Erythroblast (primary cell): ENCODE measurements around the gene BLTP3B.
"Not testable (repeated sequence)": the region's sequence is repeated elsewhere in the genome, so short reads cannot be mapped to it uniquely, and the experiment has no call there.

Experiments used
- DNase-seq, 2 experiments: peaks; one replicate each; lab custom pipeline; 2025; lab: John Stamatoyannopoulos, UW
- GATA1 ChIP-seq: IDR thresholded peaks from 2 replicates; pipeline ENCODE4 v1.6.1; 2011; ENCODE audit warnings: low read depth, mild to moderate bottlenecking, control low read depth, low read length, moderate library complexity
- POLR2A ChIP-seq: IDR thresholded peaks from 2 replicates; pipeline ENCODE4 v1.6.1; 2011; ENCODE audit warnings: mild to moderate bottlenecking, low read length

Gene BLTP3B, protein sequence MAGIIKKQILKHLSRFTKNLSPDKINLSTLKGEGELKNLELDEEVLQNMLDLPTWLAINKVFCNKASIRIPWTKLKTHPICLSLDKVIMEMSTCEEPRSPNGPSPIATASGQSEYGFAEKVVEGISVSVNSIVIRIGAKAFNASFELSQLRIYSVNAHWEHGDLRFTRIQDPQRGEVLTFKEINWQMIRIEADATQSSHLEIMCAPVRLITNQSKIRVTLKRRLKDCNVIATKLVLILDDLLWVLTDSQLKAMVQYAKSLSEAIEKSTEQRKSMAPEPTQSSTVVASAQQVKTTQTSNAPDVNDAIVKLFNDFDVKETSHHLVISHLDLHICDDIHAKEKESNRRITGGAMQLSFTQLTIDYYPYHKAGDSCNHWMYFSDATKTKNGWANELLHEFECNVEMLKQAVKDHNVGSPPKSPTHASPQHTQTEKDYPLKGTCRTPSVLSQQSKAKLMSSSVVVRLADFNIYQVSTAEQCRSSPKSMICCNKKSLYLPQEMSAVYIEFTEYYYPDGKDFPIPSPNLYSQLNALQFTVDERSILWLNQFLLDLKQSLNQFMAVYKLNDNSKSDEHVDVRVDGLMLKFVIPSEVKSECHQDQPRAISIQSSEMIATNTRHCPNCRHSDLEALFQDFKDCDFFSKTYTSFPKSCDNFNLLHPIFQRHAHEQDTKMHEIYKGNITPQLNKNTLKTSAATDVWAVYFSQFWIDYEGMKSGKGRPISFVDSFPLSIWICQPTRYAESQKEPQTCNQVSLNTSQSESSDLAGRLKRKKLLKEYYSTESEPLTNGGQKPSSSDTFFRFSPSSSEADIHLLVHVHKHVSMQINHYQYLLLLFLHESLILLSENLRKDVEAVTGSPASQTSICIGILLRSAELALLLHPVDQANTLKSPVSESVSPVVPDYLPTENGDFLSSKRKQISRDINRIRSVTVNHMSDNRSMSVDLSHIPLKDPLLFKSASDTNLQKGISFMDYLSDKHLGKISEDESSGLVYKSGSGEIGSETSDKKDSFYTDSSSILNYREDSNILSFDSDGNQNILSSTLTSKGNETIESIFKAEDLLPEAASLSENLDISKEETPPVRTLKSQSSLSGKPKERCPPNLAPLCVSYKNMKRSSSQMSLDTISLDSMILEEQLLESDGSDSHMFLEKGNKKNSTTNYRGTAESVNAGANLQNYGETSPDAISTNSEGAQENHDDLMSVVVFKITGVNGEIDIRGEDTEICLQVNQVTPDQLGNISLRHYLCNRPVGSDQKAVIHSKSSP (N-terminal part only)

GRCh38 chr12:100142851-100143559 lies at the start of gene BLTP3B:
BLTP3B (minus strand) TSS chr12:100142874; CDS start chr12:100142635, 239 bp downstream.
- TF ChIP-seq GATA1 (no peak), POLR2A (peak; percentile 29)
- peak; percentile 90 to 95 for DNase-seq

DNA sequence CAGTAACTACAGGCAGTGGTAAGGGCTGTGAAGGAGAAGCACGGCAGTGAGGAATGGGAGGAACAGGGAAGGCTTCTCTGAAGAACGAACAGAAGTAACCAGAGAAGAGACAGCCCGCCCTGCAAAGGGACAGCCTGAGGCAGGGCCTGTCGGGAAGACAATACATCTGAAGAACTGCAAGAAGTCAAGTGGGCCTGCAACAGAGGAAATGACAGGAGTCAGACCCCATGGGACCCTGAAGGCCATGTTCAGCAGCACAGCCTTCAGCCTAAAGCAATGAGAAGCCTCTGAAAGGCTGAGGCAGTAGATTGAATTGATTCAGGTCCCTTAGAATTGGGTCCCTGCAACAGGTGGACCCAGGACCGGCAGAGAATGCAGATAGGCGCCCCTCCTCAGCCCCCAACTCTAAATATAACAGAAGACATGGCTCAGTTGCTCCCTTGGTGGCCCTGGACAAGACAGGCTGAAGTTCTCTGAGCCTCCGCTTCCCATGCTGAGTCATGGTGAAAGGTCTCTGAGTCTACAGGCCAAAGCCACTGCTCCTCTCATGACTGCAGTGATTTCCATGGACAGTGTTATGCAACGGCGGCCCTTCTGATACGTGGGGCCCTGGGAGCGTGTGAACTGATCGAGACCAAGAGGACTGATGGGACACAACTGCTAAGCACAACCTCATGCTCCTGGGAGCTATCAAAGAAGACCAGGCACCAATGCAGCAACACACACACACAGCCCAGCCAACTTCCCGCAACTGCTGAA lies 47.1 kb upstream of the BLTP3B start:
- no peak for DNase-seq
- TF ChIP-seq POLR2A (no peak), GATA1 (no peak)

DNA sequence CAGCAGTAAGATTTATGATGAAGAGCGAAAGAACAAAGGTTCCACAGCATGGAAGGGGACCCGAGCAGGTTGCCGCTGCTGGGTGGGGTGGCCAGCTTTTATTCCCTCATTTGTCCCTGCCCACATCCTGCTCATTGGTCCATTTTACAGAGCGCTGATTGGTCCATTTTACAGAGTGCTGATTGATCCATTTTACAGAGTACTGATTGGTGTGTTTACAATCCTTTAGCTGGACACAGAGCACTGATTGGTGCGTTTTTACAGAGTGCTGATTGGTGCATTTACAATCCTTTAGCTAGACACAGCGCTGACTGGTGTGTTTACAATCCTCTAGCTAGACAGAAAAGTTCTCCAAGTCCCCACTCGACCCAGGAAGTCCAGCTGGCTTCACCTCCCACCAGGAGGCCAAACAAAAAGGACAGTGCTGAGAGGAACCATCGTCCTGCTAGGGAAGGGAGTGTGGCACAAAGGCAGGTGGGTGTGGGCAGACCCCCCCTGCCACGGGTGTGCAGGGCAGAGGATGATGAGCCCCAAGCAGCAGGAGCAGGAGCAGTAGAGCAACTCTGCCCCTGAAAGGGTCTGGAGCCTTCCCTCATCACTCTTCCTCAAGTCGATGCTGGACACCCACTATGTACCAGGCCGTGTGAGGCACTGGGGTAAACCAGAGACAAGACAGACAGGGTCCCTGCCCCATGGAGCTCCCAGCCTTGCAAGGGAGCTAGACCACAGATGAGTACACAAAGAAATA lies 46.4 kb upstream of the BLTP3B start:
- DNase-seq = not testable (repeated sequence)

- TF ChIP-seq GATA1 (no peak), POLR2A (no peak)
- DNase-seq = no peak
These were observed 45.3 kb upstream of the BLTP3B start for GRCh38 chr12:100187857-100188519.

- TF ChIP-seq POLR2A (no peak), GATA1 (no peak)
- DNase-seq = no peak
These were observed 44.4 kb upstream of the BLTP3B start for GRCh38 chr12:100187068-100187467.

DNA sequence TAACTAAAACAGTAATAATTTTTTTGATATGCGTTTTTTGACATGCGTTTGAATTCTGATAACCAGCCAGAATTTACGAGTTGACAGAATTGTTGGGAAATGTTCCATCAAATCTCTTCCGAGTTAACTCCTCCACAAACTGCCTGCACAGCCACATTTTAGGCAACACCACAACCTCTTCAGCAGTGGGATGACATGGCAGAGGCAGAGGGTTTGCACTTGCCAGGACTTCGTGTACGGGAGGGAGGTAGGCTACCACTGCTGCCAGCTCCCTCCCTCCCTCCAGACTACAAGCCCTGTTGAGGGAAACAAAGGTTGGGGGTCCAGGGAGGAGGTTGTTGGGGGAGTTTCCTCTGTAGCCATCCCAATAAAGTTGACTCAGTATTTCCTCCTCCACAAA lies 43.4 kb upstream of the BLTP3B start:
- no peak for TF ChIP-seq GATA1
- TF ChIP-seq POLR2A = no peak
- no peak for DNase-seq

- TF ChIP-seq POLR2A = no peak
- no peak for TF ChIP-seq GATA1
- no peak for DNase-seq
These were observed 42.8 kb upstream of the BLTP3B start for GRCh38 chr12:100185361-100185894.

- no peak for DNase-seq
These were observed 42.0 kb upstream of the BLTP3B start for GRCh38 chr12:100184549-100185145.

DNA sequence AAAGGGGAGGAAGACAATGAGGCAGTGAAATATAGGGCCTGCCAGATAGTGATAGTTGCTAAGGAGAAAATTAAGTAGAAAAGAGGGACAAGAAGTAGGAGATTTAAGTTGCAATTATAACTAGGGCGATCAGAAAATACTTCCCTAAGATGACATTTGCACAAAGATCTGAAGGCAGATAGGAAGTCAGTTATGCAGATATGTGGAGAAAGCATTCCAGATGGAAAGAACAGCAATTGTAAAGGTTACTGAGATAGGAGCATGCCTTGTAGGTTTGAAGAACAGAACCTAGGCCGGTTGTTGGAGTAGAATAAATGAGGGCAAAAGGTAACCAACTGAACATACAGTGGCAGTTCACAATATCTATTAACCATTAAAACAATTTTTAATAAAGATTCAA lies 36.6 kb upstream of the BLTP3B start:
- TF ChIP-seq GATA1 = no peak
- TF ChIP-seq POLR2A = no peak
- DNase-seq = no peak

More at GRCh38 chr12:100184549-100185145, 42.0 kb upstream of the BLTP3B start:
- no peak for TF ChIP-seq POLR2A
- no peak for TF ChIP-seq GATA1

GRCh38 chr12:100176493-100176892 lies 33.8 kb upstream of the BLTP3B start:
- not testable (repeated sequence) for DNase-seq

- DNase-seq = no peak
- TF ChIP-seq GATA1 (no peak), POLR2A (no peak)
These were observed 31.8 kb upstream of the BLTP3B start for GRCh38 chr12:100174495-100174894.
